CD4-positive, alpha-beta T cell treated with Interleukin-2 at 100 ng/mL for 4 hours (primary cell): ENCODE results near the gene PRSS12.
"Not testable (repeated sequence)": the region's sequence is repeated elsewhere in the genome, so short reads cannot be mapped to it uniquely, and the experiment has no call there.

Source experiments
- DNase-seq: peaks from one replicate; pipeline ENCODE4 v3.0.0-alpha.2; 2020; ENCODE audit warnings: low spot score

PRSS12 gene

GRCh38 chr4:118276580-118276979, 76.2 kb downstream of the PRSS12 start:
- DNase-seq = no peak

GRCh38 chr4:118273642-118274041, 79.2 kb downstream of the PRSS12 start:
- no peak for DNase-seq

- no peak for DNase-seq
These were observed 81.0 kb downstream of the PRSS12 start for GRCh38 chr4:118271788-118272187.

- peak; percentile 62 for DNase-seq
These were observed 82.3 kb downstream of the PRSS12 start for GRCh38 chr4:118270492-118270891.

- DNase-seq = no peak
These were observed 84.0 kb downstream of the PRSS12 start for GRCh38 chr4:118268780-118269179.

- DNase-seq = not testable (repeated sequence)
These were observed 86.7 kb downstream of the PRSS12 start for GRCh38 chr4:118266145-118266496.

- no peak for DNase-seq
These were observed 87.3 kb downstream of the PRSS12 start for GRCh38 chr4:118265312-118266144.

- no peak for DNase-seq
These were observed 88.7 kb downstream of the PRSS12 start for GRCh38 chr4:118264096-118264495.

GRCh38 chr4:118260309-118260708, 92.5 kb downstream of the PRSS12 start:
- no peak for DNase-seq

- DNase-seq = no peak
These were observed 93.7 kb downstream of the PRSS12 start for GRCh38 chr4:118259111-118259510.

GRCh38 chr4:118254368-118254767, 98.4 kb downstream of the PRSS12 start:
- no peak for DNase-seq

- no peak for DNase-seq
These were observed 102.9 kb downstream of the PRSS12 start for GRCh38 chr4:118249890-118250289.

- DNase-seq = no peak
These were observed 115.3 kb downstream of the PRSS12 start for GRCh38 chr4:118237531-118237930.

- DNase-seq = no peak
These were observed 117.2 kb downstream of the PRSS12 start for GRCh38 chr4:118235566-118236120.
